Measurements from ENCODE around the gene CUL1.

GRCh38 chr7:148715027-148715426, 16.3 kb downstream of the CUL1 start:
- no peak for TF ChIP-seq POLR2AphosphoS5 (IDR thresholded peaks at IDR 0.05; ENCODE audit: low read depth, low read length)
- no peak for TF ChIP-seq ZFX (IDR thresholded peaks at IDR 0.05)
- no peak for TF ChIP-seq CTCF (IDR thresholded peaks at IDR 0.05 in 2 of 3, conservative IDR thresholded peaks at IDR 0.05 in 1 of 3; ENCODE audit: borderline replicate concordance in 1 of 3, insufficient read depth in 1 of 3, low read depth in 2 of 3, low read length in 2 of 3)
- TF ChIP-seq EZH2phosphoT487 (IDR thresholded peaks at IDR 0.05; ENCODE audit: borderline replicate concordance) = no peak

Data from HCT116 (cell line).